Hepatocyte (in vitro differentiated cells): ENCODE data around the gene LARP1.

Experiments used
- CTCF ChIP-seq: fragments of 200-600 bp; sonication (generic); IDR thresholded peaks from 2 replicates; pipeline ENCODE4 v1.5.1; 2016; ENCODE audit warnings: antibody characterized with exemption, mild to moderate bottlenecking; ENCODE audit not compliant: poor library complexity
- EZH2 ChIP-seq: fragments of 200-600 bp; sonication (generic); IDR thresholded peaks from 2 replicates; pipeline ENCODE4 v1.6.1; 2016; ENCODE audit warnings: antibody characterized with exemption, mild to moderate bottlenecking, borderline replicate concordance

- TF ChIP-seq EZH2 (no peak), CTCF (no peak)
These were observed 94.6 kb downstream of the LARP1 start for GRCh38 chr5:154849791-154850201.
